Liver (tissue), 9 donors: ENCODE measurements around the gene ZNF496. TPM values are rescaled to one million over a fixed set of nuclear protein-coding genes. Genes with fewer than 3 reads are reported as not detected.

Experiments
- DNase-seq: peaks from one replicate; pipeline ENCODE4 v3.0.0-alpha.2; 2017; ENCODE audit warnings: low spot score
- H3K27ac ChIP-seq, 2 donors: one replicate each; pipeline ENCODE4 v1.7.0; 2013; ENCODE audit warnings: inconsistent platforms in 2 of 2, low read length in 2 of 2, control low read depth in 1 of 2, low read depth in 1 of 2, mild to moderate bottlenecking in 1 of 2
- H3K27me3 ChIP-seq, 4 donors: one replicate each; pipeline versions ENCODE4 v1.6.1 to v1.7.0; 2013; ENCODE audit warnings: low read length in 3 of 4, inconsistent platforms in 1 of 4, mild to moderate bottlenecking in 1 of 4, moderate library complexity in 1 of 4; ENCODE audit not compliant: control insufficient read depth in 4 of 4, insufficient read depth in 4 of 4
- H3K36me3 ChIP-seq, 4 donors: one replicate each; pipeline versions ENCODE4 v1.6.1 to v1.7.0; 2013; ENCODE audit warnings: low read length in 3 of 4, mild to moderate bottlenecking in 3 of 4, low read depth in 1 of 4, moderate library complexity in 1 of 4; ENCODE audit not compliant: control insufficient read depth in 4 of 4, insufficient read depth in 3 of 4
- H3K4me1 ChIP-seq, 4 donors: one replicate each; pipeline versions ENCODE4 v1.6.1 to v1.7.0; 2013; ENCODE audit warnings: low read length in 3 of 4, mild to moderate bottlenecking in 3 of 4, moderate library complexity in 1 of 4; ENCODE audit not compliant: control insufficient read depth in 4 of 4, insufficient read depth in 4 of 4
- H3K4me3 ChIP-seq, 3 donors: one replicate each; pipeline versions ENCODE4 v1.6.1 to v1.7.0; 2013; ENCODE audit warnings: low read length in 3 of 3, control low read depth in 1 of 3, low read depth in 1 of 3, mild to moderate bottlenecking in 1 of 3
- H3K9ac ChIP-seq, 2 donors: one replicate each; pipeline ENCODE4 v1.7.0; 2013; ENCODE audit warnings: low read length in 2 of 2, mild to moderate bottlenecking in 2 of 2, moderate library complexity in 2 of 2, control low read depth in 1 of 2, low read depth in 1 of 2
- H3K9me3 ChIP-seq, 4 donors: one replicate each; pipeline versions ENCODE4 v1.6.1 to v1.7.0; 2013; ENCODE audit warnings: low read length in 3 of 4; ENCODE audit not compliant: control insufficient read depth in 4 of 4
- ATF3 ChIP-seq: IDR thresholded peaks from 2 replicates; pipeline ENCODE4 v1.6.1; 2016; ENCODE audit warnings: antibody characterized with exemption
- EGR1 ChIP-seq, 2 donors: IDR thresholded peaks; 2 replicates each; pipeline ENCODE4 v1.6.1; 2016 to 2018; ENCODE audit warnings: antibody characterized with exemption in 2 of 2, low read depth in 2 of 2
- FOXA1 ChIP-seq: IDR thresholded peaks from 2 replicates; pipeline ENCODE4 v1.6.1; 2016; ENCODE audit warnings: antibody characterized with exemption
- HNF4G ChIP-seq: IDR thresholded peaks from 2 replicates; pipeline ENCODE4 v1.6.1; 2016; ENCODE audit warnings: antibody characterized with exemption
- JUND ChIP-seq, 2 donors: IDR thresholded peaks; 2 replicates each; pipeline ENCODE4 v1.6.1; 2016; ENCODE audit warnings: antibody characterized with exemption in 2 of 2
- NR2F2 ChIP-seq: IDR thresholded peaks from 2 replicates; pipeline ENCODE4 v1.6.1; 2016; ENCODE audit warnings: antibody characterized with exemption
- RAD21 ChIP-seq, 2 donors: IDR thresholded peaks; 2 replicates each; pipeline ENCODE4 v1.6.1; 2016; ENCODE audit warnings: antibody characterized with exemption in 2 of 2, mild to moderate bottlenecking in 2 of 2
- RXRA ChIP-seq, 2 donors: IDR thresholded peaks; 2 replicates each; pipeline ENCODE4 v1.6.1; 2017 to 2018; ENCODE audit warnings: antibody characterized with exemption in 2 of 2, mild to moderate bottlenecking in 1 of 2
- SP1 ChIP-seq: IDR thresholded peaks from 2 replicates; pipeline ENCODE4 v1.6.1; 2018; ENCODE audit warnings: antibody characterized with exemption, mild to moderate bottlenecking
- TAF1 ChIP-seq: conservative IDR thresholded peaks from 2 replicates; pipeline ENCODE4 v1.6.1; 2016; ENCODE audit warnings: antibody characterized with exemption, mild to moderate bottlenecking
- ZBTB33 ChIP-seq: IDR thresholded peaks from 2 replicates; pipeline ENCODE4 v1.6.1; 2016; ENCODE audit warnings: antibody characterized with exemption
- WGBS: extraction: QIAGEN DNeasy Blood & Tissue Kit; methylation state at CpG from one replicate; pipeline ENCODE4 v1.1.7; 2013; 5-methylcytosine and 5-hydroxymethylcytosine counted together
- polyA plus RNA-seq, 2 donors: library from polyadenylated mRNA; stranded (reverse) in 1 of 2; unstranded in 1 of 2; fragments of 200-250 nt in 1 of 2; fragments of >200 nt in 1 of 2; fragmentation: Nextera tagmentation in 1 of 2; extraction: Ambion mirVana in 1 of 2; gene quantifications; one replicate each; pipeline versions ENCODE4 v1.2.1 to v1.2.3, GENCODE V29; 2013 to 2015
- total RNA-seq, 2 donors: library from RNA; depleted of rRNA; stranded (reverse); fragments of >200 nt; gene quantifications; one replicate each; pipeline ENCODE4 v1.2.3, GENCODE V29; 2014
- TF ChIP-seq, protein P1 (sequence below): fragments of 150-350 bp; IDR thresholded peaks from 2 replicates; pipeline ENCODE4 v1.5.1; 2017; ENCODE audit warnings: improper control_type of control experiment, low read depth, low read length; ENCODE audit not compliant: missing input control
- TF ChIP-seq, protein P2 (sequence below): IDR thresholded peaks from 2 replicates; pipeline ENCODE4 v1.6.1; 2016; ENCODE audit warnings: antibody characterized with exemption
- TF ChIP-seq, protein P3 (sequence below): IDR thresholded peaks from 2 replicates; pipeline ENCODE4 v1.6.1; 2016; ENCODE audit warnings: antibody characterized with exemption, mild to moderate bottlenecking
- donor health status: healthy.
- donor health status: healthy.
- donor health status: healthy.
- donor health status: healthy.
- donor health status: healthy.

The ZNF496 gene
- total and polyA plus RNA-seq, 4 donors, result 0.93 to 7.5 (median 4.7) TPM

GRCh38 chr1:247350587-247350986, 18.9 kb upstream of the ZNF496 start:
- 87% methylated on average over 1 of the region's 1 CpG for WGBS
- no peak overlapping the region for H3K4me3 ChIP-seq

GRCh38 chr1:247347477-247348222, 16.0 kb upstream of the ZNF496 start:
- Histone ChIP-seq H3K27ac (no peak overlapping the region), H3K9me3 (no peaks in the 10 kb centered on the region), H3K4me1 (peaks cover 0 to 2% (median 0%) of the 10 kb centered on the region in 4 donors), H3K27me3 (no peaks in the 10 kb centered on the region), H3K4me3 (peak overlapping the region in 1 of 3 donors; percentile 15), H3K9ac (no peak overlapping the region), H3K36me3 (no peaks in the 10 kb centered on the region)
- WGBS, result 21% methylated on average over 31 of the region's 31 CpGs
- no peak for TF ChIP-seq SP1
- TF ChIP-seq, protein P1, sequence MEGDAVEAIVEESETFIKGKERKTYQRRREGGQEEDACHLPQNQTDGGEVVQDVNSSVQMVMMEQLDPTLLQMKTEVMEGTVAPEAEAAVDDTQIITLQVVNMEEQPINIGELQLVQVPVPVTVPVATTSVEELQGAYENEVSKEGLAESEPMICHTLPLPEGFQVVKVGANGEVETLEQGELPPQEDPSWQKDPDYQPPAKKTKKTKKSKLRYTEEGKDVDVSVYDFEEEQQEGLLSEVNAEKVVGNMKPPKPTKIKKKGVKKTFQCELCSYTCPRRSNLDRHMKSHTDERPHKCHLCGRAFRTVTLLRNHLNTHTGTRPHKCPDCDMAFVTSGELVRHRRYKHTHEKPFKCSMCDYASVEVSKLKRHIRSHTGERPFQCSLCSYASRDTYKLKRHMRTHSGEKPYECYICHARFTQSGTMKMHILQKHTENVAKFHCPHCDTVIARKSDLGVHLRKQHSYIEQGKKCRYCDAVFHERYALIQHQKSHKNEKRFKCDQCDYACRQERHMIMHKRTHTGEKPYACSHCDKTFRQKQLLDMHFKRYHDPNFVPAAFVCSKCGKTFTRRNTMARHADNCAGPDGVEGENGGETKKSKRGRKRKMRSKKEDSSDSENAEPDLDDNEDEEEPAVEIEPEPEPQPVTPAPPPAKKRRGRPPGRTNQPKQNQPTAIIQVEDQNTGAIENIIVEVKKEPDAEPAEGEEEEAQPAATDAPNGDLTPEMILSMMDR, result no peak
- TF ChIP-seq, protein P2, sequence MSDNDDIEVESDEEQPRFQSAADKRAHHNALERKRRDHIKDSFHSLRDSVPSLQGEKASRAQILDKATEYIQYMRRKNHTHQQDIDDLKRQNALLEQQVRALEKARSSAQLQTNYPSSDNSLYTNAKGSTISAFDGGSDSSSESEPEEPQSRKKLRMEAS, result no peak
- TF ChIP-seq NR2F2, result no peak
- no peak for TF ChIP-seq TAF1
- TF ChIP-seq HNF4G, result no peak
- TF ChIP-seq, protein P3, sequence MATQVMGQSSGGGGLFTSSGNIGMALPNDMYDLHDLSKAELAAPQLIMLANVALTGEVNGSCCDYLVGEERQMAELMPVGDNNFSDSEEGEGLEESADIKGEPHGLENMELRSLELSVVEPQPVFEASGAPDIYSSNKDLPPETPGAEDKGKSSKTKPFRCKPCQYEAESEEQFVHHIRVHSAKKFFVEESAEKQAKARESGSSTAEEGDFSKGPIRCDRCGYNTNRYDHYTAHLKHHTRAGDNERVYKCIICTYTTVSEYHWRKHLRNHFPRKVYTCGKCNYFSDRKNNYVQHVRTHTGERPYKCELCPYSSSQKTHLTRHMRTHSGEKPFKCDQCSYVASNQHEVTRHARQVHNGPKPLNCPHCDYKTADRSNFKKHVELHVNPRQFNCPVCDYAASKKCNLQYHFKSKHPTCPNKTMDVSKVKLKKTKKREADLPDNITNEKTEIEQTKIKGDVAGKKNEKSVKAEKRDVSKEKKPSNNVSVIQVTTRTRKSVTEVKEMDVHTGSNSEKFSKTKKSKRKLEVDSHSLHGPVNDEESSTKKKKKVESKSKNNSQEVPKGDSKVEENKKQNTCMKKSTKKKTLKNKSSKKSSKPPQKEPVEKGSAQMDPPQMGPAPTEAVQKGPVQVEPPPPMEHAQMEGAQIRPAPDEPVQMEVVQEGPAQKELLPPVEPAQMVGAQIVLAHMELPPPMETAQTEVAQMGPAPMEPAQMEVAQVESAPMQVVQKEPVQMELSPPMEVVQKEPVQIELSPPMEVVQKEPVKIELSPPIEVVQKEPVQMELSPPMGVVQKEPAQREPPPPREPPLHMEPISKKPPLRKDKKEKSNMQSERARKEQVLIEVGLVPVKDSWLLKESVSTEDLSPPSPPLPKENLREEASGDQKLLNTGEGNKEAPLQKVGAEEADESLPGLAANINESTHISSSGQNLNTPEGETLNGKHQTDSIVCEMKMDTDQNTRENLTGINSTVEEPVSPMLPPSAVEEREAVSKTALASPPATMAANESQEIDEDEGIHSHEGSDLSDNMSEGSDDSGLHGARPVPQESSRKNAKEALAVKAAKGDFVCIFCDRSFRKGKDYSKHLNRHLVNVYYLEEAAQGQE, result no peak
- TF ChIP-seq JUND (IDR thresholded peaks at IDR 0.05), result no peak
- no peak for TF ChIP-seq RXRA (IDR thresholded peaks at IDR 0.05)
- no peak for TF ChIP-seq RAD21 (IDR thresholded peaks at IDR 0.05)
- TF ChIP-seq ZBTB33, result no peak
- no peak for TF ChIP-seq ATF3
- DNase-seq, result no peak

More at GRCh38 chr1:247350587-247350986, 18.9 kb upstream of the ZNF496 start:
- Histone ChIP-seq H3K27ac (no peak overlapping the region), H3K4me1 (peaks cover 0 to 2% (median 0%) of the 10 kb centered on the region in 4 donors), H3K9me3 (no peaks in the 10 kb centered on the region), H3K9ac (no peak overlapping the region), H3K36me3 (no peaks in the 10 kb centered on the region), H3K27me3 (no peaks in the 10 kb centered on the region)
- no peak for DNase-seq
- TF ChIP-seq EGR1 (IDR thresholded peaks at IDR 0.05; ENCODE audit: low read depth in 2 of 2) (no peak), FOXA1 (no peak), NR2F2 (no peak)
